ENCODE data around the gene CDC7. TPM values are rescaled to one million over a fixed set of nuclear protein-coding genes. Genes with fewer than 3 reads are reported as not detected.
A peak's percentile ranks its signal among the peaks of the same experiment; 100 is the strongest.

The CDC7 gene
- total RNA-seq, 2 experiments from 2014 or later = 28.0 to 30.3 TPM

DNA sequence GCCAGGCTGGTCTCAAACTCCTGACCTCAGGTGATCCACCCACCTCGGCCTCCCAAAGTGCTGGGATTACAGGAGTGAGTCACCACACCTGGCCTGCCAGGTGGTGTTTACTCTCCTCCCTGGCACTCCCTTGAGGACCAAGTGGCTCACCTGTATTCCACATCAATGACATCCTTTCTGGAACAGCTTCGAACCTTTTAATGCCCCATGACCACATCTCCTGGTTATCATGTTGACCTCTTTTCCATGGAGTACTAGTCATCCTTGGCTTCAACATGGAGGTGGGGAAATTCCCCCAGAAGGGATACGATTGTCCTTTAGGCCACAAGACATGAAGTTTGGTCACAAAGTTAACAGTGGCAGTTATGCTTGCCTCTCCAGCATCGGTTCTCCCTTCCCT lies 66.9 kb downstream of the CDC7 start:
- Mint-ChIP-seq H3K27me3 (no peaks in the 10 kb centered on the region), H3K36me3 (ENCODE audit: low read depth) (no peaks in the 10 kb centered on the region), H3K4me1 (ENCODE audit: low read depth) (peaks cover 14% of the 10 kb centered on the region), H3K4me3 (no peak overlapping the region), H3K27ac (no peak overlapping the region), H3K9me3 (peaks cover 8% of the 10 kb centered on the region)
- TF ChIP-seq CTCF (IDR thresholded peaks at IDR 0.05) = no peak
- no peak for DNase-seq
- no peak for ATAC-seq
- intact Hi-C loops (cut with micrococcal nuclease) = no loop called here
- CTCF ChIA-PET = interaction anchor here (1.0 kb wide), 1 partner anchor 56 kb away, joined by 3 read pairs; no protein-coding TSS in a partner anchor
- POLR2A ChIA-PET = no interaction called here

DNA sequence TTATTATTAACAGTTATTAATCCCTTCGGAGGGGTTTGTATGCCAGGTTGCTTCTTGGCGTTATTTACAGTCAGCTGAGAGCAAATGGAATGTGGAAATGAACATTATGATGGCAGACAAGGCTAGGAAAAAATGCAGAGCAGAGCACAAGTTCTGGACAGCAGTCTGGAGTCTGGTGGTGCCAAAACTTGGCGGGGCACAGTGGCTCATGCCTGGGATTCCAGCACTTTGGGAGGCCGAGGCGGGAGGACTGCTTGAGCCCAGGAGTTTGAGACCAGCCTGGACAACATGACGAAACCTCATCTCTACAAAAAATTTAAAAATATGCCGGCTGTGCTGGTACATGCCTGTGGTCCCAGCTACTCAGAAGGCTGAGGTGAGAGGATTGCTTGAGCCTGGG lies 67.6 kb downstream of the CDC7 start:
- H3K4me3 Mint-ChIP-seq = no peak overlapping the region
- intact Hi-C loops (cut with micrococcal nuclease) = no loop called here
- DNase-seq = no peak
- no peaks in the 10 kb centered on the region for H3K27me3 Mint-ChIP-seq
- H3K9me3 Mint-ChIP-seq = peaks cover 8% of the 10 kb centered on the region
- no peaks in the 10 kb centered on the region for H3K36me3 Mint-ChIP-seq (ENCODE audit: low read depth)
- CTCF ChIA-PET = no interaction called here
- ATAC-seq = no peak
- peaks cover 14% of the 10 kb centered on the region for H3K4me1 Mint-ChIP-seq (ENCODE audit: low read depth)
- no peak for TF ChIP-seq CTCF (IDR thresholded peaks at IDR 0.05)
- no peak overlapping the region for H3K27ac Mint-ChIP-seq
- POLR2A ChIA-PET = no interaction called here

GRCh38 chr1:91569411-91570119 lies 68.9 kb downstream of the CDC7 start:
- Mint-ChIP-seq H3K4me3 (no peak overlapping the region), H3K27me3 (no peaks in the 10 kb centered on the region), H3K4me1 (ENCODE audit: low read depth) (peaks cover 12% of the 10 kb centered on the region), H3K36me3 (ENCODE audit: low read depth) (no peaks in the 10 kb centered on the region), H3K9me3 (no peaks in the 10 kb centered on the region), H3K27ac (no peak overlapping the region)
- ChIA-PET CTCF (no interaction called here), POLR2A (interaction anchor here (0.8 to 1.4 kb wide), 2 partner anchors 10 to 13 kb away, joined by 3 read pairs; no protein-coding TSS in a partner anchor)
- intact Hi-C loops (cut with micrococcal nuclease) = no loop called here
- TF ChIP-seq CTCF (IDR thresholded peaks at IDR 0.05) = no peak
- ATAC-seq (peak; percentile 68), DNase-seq (no peak)

GRCh38 chr1:91570120-91570448 lies 69.4 kb downstream of the CDC7 start:
- intact Hi-C loops (cut with micrococcal nuclease) = no loop called here
- Mint-ChIP-seq H3K27ac (no peak overlapping the region), H3K9me3 (no peaks in the 10 kb centered on the region), H3K36me3 (ENCODE audit: low read depth) (no peaks in the 10 kb centered on the region), H3K4me1 (ENCODE audit: low read depth) (peaks cover 12% of the 10 kb centered on the region), H3K27me3 (no peaks in the 10 kb centered on the region), H3K4me3 (no peak overlapping the region)
- DNase-seq = no peak
- ChIA-PET POLR2A (interaction anchor here (1.4 kb wide), 1 partner anchor 13 kb away, joined by 3 read pairs; no protein-coding TSS in a partner anchor), CTCF (no interaction called here)
- no peak for TF ChIP-seq CTCF (IDR thresholded peaks at IDR 0.05)
- no peak for ATAC-seq

GRCh38 chr1:91572044-91572443 lies 71.4 kb downstream of the CDC7 start:
- no peak for ATAC-seq
- CTCF ChIA-PET = no interaction called here
- Mint-ChIP-seq H3K4me1 (ENCODE audit: low read depth) (peaks cover 19% of the 10 kb centered on the region), H3K27me3 (no peaks in the 10 kb centered on the region), H3K27ac (no peak overlapping the region), H3K4me3 (no peak overlapping the region), H3K9me3 (no peaks in the 10 kb centered on the region), H3K36me3 (ENCODE audit: low read depth) (no peaks in the 10 kb centered on the region)
- TF ChIP-seq CTCF (IDR thresholded peaks at IDR 0.05) = no peak
- DNase-seq = no peak
- intact Hi-C loops (cut with micrococcal nuclease) = no loop called here
- POLR2A ChIA-PET = no interaction called here

Other genes starting within 250 kb of the CDC7 start
- gene HFM1, start 96.0 kb upstream of the CDC7 start, total RNA-seq = under 1 TPM in 1 of 2 experiments, not detected in 1; 0.47 TPM